Adrenal gland (tissue), 5 donors: ENCODE results near the gene ATG16L1.

Experiments
- POLR2A ChIP-seq, 2 donors: fragments of 450-650 bp; IDR thresholded peaks; one replicate each; pipeline ENCODE4 v1.6.1; 2017; ENCODE audit warnings: antibody characterized with exemption in 2 of 2, mild to moderate bottlenecking in 2 of 2, moderate library complexity in 1 of 2
- TF ChIP-seq, protein P1 (sequence below), 6 experiments: fragments of 450-650 bp in 4 of 6; fragments of 200-600 bp in 2 of 6; sonication (generic) in 1 of 6; IDR thresholded peaks; 1 replicate in 5 of 6; 2 replicates in 1 of 6; pipeline versions ENCODE4 v1.5.1 to v1.8.0; 2016 to 2021; ENCODE audit warnings: antibody characterized with exemption in 6 of 6, mild to moderate bottlenecking in 2 of 6, moderate library complexity in 1 of 6
- donor health status: DM: no; HTN: no; CAD: no.

DNA sequence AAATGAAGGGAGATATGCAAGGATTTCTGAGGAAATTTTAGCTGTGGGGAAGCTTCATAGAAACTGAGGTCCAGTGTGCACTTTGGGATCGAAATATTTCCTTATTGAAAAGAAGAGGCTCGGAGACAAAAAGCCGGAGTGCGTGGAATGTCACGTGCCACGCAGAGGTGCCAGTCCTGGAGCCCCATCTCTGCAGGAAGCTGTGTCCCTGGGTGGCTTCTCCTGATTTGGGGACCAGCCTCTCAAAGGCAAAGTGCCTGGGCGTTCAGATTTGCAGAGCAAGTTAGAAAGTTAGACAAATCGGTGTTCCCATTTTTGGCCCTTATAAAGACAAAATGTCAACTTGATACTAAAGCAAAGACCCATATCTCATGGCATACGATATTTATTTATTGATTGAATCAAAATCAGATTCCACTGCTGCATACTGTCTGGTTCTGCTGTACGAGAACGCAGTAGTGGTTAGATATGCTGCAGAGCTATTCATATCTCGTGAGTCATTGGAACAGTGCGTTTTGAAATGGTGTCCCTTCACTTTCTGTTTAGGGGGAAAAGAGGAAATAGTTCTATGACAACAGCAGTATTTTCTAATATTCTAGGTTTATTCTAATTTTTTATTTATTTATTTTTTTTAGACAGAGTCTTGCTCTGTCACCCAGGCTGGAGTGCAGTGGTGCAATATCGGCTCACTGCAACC lies 9.1 kb upstream of the ATG16L1 start:
- TF ChIP-seq, protein P1, sequence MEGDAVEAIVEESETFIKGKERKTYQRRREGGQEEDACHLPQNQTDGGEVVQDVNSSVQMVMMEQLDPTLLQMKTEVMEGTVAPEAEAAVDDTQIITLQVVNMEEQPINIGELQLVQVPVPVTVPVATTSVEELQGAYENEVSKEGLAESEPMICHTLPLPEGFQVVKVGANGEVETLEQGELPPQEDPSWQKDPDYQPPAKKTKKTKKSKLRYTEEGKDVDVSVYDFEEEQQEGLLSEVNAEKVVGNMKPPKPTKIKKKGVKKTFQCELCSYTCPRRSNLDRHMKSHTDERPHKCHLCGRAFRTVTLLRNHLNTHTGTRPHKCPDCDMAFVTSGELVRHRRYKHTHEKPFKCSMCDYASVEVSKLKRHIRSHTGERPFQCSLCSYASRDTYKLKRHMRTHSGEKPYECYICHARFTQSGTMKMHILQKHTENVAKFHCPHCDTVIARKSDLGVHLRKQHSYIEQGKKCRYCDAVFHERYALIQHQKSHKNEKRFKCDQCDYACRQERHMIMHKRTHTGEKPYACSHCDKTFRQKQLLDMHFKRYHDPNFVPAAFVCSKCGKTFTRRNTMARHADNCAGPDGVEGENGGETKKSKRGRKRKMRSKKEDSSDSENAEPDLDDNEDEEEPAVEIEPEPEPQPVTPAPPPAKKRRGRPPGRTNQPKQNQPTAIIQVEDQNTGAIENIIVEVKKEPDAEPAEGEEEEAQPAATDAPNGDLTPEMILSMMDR (IDR thresholded peaks at IDR 0.05): no peak
- no peak for TF ChIP-seq POLR2A (IDR thresholded peaks at IDR 0.05)
